ENCODE results near the gene DCAF4L1. TPM values are rescaled to one million over a fixed set of nuclear protein-coding genes. Genes with fewer than 3 reads are reported as not detected.

DCAF4L1 gene
- polyA plus RNA-seq, 1 donor from 2014 or later, result 0.31 TPM

DNA sequence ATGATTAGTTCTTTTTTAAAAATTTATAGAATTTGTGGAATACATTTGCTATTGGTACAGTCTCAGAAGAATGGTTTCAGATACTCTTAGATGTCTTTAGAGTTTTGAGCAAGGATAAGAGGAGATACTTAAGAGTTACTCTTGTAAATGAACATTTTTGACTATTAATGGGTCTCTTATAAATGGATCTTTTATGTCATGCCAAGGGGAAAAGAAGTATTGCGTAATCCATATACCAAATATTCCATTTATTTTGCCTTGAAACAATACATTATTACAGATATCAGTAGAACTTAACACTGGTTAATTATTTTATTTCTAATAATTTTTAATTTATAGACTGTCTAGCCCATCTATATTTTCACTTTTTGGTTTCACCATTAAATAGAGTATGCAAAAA is 17.2 kb upstream of the DCAF4L1 start:
- Histone ChIP-seq H3K4me2 (ENCODE audit: low read length) (no peak overlapping the region), H3K79me2 (replicated peaks; ENCODE audit: insufficient read depth, low read length) (no peaks in the 10 kb centered on the region), H3K4me3 (ENCODE audit: low read length) (no peak overlapping the region), H3K36me3 (ENCODE audit: insufficient read depth, low read length) (no peaks in the 10 kb centered on the region), H3K27ac (ENCODE audit: low read length) (no peak overlapping the region), H4K20me1 (ENCODE audit: insufficient read depth) (no peaks in the 10 kb centered on the region), H3K27me3 (ENCODE audit: insufficient read depth, low read depth, low read length) (no peaks in the 10 kb centered on the region), H2AFZ (ENCODE audit: low read depth, low read length) (no peak overlapping the region), H3K9me2 (ENCODE audit: insufficient read depth, low read length) (no peaks in the 10 kb centered on the region), H3F3A (ENCODE audit: insufficient read depth, low read length, poor library complexity, severe bottlenecking) (no peaks in the 10 kb centered on the region), H3K9me3 (ENCODE audit: low read length) (peaks cover 6% of the 10 kb centered on the region), H3K9ac (ENCODE audit: low read length) (no peak overlapping the region)
- TF ChIP-seq, protein P1, sequence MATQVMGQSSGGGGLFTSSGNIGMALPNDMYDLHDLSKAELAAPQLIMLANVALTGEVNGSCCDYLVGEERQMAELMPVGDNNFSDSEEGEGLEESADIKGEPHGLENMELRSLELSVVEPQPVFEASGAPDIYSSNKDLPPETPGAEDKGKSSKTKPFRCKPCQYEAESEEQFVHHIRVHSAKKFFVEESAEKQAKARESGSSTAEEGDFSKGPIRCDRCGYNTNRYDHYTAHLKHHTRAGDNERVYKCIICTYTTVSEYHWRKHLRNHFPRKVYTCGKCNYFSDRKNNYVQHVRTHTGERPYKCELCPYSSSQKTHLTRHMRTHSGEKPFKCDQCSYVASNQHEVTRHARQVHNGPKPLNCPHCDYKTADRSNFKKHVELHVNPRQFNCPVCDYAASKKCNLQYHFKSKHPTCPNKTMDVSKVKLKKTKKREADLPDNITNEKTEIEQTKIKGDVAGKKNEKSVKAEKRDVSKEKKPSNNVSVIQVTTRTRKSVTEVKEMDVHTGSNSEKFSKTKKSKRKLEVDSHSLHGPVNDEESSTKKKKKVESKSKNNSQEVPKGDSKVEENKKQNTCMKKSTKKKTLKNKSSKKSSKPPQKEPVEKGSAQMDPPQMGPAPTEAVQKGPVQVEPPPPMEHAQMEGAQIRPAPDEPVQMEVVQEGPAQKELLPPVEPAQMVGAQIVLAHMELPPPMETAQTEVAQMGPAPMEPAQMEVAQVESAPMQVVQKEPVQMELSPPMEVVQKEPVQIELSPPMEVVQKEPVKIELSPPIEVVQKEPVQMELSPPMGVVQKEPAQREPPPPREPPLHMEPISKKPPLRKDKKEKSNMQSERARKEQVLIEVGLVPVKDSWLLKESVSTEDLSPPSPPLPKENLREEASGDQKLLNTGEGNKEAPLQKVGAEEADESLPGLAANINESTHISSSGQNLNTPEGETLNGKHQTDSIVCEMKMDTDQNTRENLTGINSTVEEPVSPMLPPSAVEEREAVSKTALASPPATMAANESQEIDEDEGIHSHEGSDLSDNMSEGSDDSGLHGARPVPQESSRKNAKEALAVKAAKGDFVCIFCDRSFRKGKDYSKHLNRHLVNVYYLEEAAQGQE (IDR thresholded peaks at IDR 0.05; ENCODE audit: borderline replicate concordance), result no peak
- TF ChIP-seq SMC3 (conservative IDR thresholded peaks at IDR 0.05; ENCODE audit: poor library complexity) (no peak), RAD21 (conservative IDR thresholded peaks at IDR 0.05) (no peak)
- TF ChIP-seq, protein P2, sequence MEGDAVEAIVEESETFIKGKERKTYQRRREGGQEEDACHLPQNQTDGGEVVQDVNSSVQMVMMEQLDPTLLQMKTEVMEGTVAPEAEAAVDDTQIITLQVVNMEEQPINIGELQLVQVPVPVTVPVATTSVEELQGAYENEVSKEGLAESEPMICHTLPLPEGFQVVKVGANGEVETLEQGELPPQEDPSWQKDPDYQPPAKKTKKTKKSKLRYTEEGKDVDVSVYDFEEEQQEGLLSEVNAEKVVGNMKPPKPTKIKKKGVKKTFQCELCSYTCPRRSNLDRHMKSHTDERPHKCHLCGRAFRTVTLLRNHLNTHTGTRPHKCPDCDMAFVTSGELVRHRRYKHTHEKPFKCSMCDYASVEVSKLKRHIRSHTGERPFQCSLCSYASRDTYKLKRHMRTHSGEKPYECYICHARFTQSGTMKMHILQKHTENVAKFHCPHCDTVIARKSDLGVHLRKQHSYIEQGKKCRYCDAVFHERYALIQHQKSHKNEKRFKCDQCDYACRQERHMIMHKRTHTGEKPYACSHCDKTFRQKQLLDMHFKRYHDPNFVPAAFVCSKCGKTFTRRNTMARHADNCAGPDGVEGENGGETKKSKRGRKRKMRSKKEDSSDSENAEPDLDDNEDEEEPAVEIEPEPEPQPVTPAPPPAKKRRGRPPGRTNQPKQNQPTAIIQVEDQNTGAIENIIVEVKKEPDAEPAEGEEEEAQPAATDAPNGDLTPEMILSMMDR (IDR thresholded peaks at IDR 0.05; ENCODE audit: poor library complexity, severe bottlenecking), result no peak

DNA sequence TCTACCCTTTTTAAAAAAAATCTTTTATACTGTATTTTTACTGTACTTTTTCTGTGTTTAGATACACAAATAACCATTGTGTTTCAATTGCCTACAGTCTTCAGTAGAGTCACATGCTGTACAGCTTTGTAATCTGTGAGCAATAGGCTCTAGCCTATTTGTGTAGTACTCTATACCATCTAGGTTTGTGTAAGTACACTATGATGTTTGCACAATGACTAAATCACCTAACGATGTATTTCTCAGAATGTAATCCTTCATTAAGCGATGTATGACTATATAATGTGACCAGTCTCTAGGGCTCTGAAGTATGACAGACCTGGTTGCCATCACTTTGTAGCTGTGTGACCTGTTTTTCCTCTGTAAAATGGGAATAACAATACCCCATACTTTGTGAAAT is 14.2 kb upstream of the DCAF4L1 start:
- Histone ChIP-seq H3K4me2 (ENCODE audit: low read length) (no peak overlapping the region), H3K79me2 (replicated peaks; ENCODE audit: insufficient read depth, low read length) (no peaks in the 10 kb centered on the region), H4K20me1 (ENCODE audit: insufficient read depth) (no peaks in the 10 kb centered on the region), H3K9ac (ENCODE audit: low read length) (no peak overlapping the region), H3K27ac (ENCODE audit: low read length) (no peak overlapping the region), H3K9me2 (ENCODE audit: insufficient read depth, low read length) (no peaks in the 10 kb centered on the region), H3F3A (ENCODE audit: insufficient read depth, low read length, poor library complexity, severe bottlenecking) (no peaks in the 10 kb centered on the region), H3K4me3 (ENCODE audit: low read length) (no peak overlapping the region), H2AFZ (ENCODE audit: low read depth, low read length) (no peak overlapping the region), H3K9me3 (ENCODE audit: low read length) (peaks cover 6% of the 10 kb centered on the region), H3K36me3 (ENCODE audit: insufficient read depth, low read length) (no peaks in the 10 kb centered on the region), H3K27me3 (ENCODE audit: insufficient read depth, low read depth, low read length) (no peaks in the 10 kb centered on the region)
- TF ChIP-seq TAF1 (IDR thresholded peaks at IDR 0.05; ENCODE audit: low read depth) (no peak), SMC3 (conservative IDR thresholded peaks at IDR 0.05; ENCODE audit: poor library complexity) (no peak), EP300 (conservative IDR thresholded peaks at IDR 0.05; ENCODE audit: poor library complexity, severe bottlenecking) (no peak), MXI1 (conservative IDR thresholded peaks at IDR 0.05; ENCODE audit: poor library complexity, severe bottlenecking) (no peak), POLR2AphosphoS5 (IDR thresholded peaks at IDR 0.05) (no peak), EZH2 (IDR thresholded peaks at IDR 0.05; ENCODE audit: borderline replicate concordance, insufficient read depth, low read length, poor library complexity, severe bottlenecking) (no peak), RAD21 (conservative IDR thresholded peaks at IDR 0.05) (no peak)
- TF ChIP-seq, protein P1 (IDR thresholded peaks at IDR 0.05; ENCODE audit: borderline replicate concordance), result no peak
- TF ChIP-seq, protein P2 (IDR thresholded peaks at IDR 0.05; ENCODE audit: poor library complexity, severe bottlenecking), result no peak

Data from neural cell (in vitro differentiated cells).